Epidermal melanocyte (primary cell): ENCODE measurements around the gene ST7.

Experiments used
- DNase-seq: peaks from one replicate; pipeline ENCODE4 v3.0.0; 2011; ENCODE audit warnings: low spot score; ENCODE audit not compliant: insufficient read length

ST7 gene

DNA sequence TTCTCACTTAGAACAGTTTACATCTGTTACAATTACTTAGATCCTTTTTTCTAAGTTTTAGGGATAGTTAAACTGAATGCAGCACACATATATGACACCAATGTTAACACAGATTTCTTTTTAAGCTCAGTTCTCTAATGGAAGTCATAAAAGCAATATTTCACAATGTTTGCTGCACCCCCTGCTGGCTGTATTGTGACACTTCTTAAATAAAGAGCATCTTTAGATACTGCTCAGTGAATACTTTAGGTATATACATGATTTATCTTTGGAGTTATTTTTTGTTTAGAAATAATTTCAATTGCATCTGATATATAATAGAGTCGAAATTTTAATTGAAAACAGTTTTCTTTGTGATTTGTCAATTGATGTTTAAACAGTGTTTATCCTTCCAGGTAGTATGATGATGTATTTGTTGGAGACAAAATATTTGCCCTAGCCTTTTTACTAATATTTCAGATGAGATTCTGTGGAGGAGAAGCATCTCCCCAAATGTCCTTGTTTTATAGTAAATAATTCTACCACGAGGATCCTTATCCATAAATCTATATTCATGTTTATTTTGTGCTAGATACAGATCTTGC lies 174.4 kb downstream of the ST7 start:
- DNase-seq = no peak

DNA sequence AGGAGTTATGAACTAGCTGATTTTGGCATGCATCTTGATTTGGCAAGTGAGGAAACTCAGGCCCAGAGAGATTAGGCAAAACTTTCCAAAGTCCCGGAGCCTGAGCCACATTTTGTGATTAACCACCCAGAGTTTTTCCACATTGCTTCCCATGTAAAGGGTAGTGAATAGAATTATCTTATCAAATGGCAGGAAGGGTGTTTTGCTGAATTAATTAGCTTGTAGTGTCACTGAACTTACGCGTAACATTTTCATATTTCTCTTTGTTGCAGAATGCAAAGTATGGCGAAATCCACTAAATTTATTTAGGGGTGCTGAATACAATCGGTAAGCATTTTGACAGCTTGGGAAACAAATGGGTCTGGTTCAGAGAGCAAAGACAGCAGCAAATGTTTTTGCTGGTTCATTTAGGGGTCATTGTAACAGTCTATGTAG lies 176.2 kb downstream of the ST7 start:
- no peak for DNase-seq

DNA sequence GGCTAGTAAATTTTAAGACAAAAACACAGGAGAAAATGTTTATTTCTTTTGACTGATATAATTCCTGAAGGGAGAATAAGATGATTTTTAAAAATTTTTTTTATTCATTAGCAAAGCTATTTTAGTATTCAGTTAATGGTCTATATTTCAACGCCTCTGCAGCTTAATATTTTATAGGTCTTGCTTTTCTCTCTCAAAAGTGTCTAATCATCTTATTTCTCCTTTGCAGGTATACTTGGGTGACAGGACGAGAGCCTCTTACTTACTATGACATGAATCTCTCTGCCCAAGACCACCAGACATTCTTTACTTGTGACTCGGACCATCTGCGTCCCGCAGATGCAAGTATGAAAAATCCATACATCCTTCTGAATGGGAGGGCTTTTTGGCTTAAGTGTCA lies 177.0 kb downstream of the ST7 start:
- no peak for DNase-seq

DNA sequence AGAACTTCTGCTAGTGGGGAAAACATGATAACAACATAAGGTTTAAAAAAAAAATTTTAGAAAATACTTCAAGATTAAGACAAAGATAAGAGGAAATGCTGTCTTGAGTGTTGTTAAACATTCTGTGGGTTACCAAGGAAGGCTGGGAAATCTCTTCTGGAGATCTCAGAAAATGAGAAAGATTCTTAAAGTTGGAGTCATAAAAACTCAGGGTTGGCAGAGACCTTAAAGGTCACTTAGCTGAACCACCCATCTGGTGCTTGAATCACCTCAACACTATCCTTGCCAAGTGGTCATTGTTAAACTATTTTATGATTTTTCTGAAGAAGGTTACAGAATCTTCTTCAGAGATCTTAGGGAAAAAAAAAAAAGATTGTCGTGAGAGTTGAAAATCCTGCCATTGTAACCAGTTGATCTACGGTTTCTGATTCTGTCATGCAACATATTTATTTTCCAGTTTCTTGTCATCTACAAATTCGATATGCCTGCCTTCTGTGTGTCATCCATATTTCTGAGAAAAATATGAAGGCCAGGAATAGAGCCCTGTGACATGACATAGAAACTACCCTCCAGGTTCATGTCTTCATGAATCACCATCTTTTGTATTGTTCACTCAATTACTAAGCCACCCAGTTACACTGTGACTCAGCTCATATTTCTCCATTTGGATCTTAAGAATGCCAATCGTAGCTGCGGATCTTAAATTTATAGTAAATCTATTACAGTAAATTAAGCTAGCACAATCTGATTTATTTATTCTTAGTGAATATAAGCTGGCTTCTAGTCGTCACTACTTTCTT lies 179.2 kb downstream of the ST7 start:
- no peak for DNase-seq

DNA sequence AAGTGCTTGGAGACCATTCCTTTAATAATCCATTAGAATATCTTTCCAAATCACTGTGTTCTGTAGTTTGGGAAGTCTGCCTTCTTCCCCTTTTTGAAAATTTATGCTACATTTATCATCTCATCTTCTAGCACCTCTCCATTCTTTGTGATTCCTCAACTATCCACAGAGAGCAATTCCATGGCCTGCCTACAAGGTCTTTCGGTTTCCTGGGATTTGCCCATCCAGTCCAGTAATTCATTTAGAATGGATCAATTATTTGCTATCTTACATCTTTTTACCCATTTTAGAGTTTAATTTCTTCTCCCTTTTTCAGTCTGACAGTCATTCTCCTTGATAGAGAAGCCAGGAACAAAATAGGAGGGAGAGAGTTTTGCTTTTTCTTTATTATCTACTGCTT lies 179.8 kb downstream of the ST7 start:
- no peak for DNase-seq

DNA sequence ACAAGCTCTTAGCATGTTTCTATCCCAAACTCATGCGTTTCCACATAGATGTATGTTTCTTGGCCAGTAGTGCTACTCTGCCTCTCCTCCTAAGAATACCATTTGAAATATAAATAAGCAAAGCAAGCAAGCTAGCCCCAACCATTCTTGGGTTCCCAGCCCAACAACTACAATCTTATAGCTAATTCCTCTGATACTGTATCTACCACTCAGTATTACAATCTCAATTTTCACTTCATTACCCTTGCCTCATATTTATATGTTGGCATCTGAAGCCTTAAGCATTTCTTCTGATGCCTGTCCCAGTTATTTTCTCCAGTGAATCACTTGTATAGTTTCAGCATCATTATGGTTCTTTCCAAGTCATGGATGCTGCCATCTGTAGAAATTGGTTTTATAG lies 181.1 kb downstream of the ST7 start:
- DNase-seq = no peak

DNA sequence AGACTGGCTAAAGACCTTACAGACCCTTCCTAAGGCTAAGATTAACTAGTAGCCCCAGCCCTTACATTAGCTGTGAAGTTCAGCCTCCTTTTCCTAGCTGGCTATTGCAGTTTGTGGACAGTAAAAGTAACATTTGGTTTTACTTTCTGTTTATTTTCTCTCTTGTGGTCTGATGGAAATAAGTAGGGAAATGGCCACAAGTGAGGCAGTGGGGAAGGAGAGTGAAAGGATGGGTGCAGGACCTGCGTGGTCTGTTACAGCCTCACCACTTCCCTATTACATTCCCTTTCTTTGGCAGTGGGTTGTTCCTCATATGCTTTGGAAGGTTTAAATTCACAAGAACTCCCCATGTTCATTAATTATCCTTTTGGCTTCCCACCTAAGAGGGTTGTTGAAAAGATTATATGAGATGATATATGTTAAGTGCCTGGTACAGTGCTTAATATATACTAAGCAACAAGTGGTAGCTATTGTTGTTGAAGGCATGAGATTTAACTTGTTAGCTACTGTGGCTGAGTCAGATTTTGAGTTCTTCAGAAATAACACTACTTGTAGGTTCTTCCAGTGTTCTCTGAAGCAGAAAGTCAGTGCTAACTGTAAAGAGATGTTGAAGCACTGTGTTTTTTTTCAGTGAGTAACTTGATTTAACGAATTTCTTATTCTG lies 181.7 kb downstream of the ST7 start:
- DNase-seq = no peak

DNA sequence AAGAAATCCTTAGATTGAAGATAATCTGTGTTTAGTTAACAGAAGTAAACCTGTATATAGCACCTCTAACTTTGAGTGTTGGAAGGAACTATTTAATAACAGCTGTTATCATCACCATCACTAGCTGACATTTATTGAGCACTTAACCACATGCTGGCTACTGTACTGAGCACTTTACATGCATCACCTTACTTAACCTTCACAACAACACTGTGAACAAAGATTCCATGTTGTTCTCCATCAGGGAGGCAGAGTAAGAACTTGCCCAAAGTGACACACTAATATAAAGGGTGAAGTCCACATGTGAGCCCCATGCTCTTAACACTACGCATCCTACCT lies 182.2 kb downstream of the ST7 start:
- no peak for DNase-seq

DNA sequence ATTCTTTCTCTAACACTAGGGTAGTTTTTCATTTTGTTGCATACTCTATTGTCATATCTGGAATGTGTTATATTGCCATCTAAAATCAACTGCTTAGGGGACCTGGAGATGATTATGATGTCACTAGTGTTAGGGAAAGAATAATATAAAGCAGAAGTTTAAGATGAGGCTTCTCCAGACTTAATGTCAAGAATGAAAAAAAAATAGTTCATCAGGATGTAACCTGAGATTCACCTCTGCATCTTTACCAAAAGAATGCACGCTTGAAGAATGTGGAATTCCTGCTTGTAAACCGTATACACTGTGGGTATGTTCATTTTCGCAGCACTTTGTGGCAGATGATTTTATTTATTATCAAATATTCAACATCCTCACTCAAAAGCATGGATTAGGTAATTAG lies 184.6 kb downstream of the ST7 start:
- DNase-seq = no peak

DNA sequence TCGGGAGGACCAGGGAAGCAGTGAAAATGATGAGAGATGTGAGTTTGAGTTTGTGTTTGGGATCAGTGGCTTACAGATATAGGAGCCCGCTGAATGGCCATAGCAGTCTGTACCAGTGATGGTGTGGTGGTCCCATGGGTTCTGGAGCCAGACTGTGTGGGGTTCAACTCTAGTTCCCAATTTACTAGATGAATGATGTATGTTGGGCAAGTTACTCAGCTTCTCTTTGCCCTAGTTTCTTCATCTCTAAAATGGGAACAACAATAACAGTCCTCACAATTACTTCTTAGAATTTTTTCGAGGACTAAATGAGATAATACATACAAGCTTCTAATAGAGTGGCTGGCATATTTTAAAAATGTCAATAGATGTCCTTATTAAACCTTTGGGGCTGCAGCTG lies 185.2 kb downstream of the ST7 start:
- no peak for DNase-seq

DNA sequence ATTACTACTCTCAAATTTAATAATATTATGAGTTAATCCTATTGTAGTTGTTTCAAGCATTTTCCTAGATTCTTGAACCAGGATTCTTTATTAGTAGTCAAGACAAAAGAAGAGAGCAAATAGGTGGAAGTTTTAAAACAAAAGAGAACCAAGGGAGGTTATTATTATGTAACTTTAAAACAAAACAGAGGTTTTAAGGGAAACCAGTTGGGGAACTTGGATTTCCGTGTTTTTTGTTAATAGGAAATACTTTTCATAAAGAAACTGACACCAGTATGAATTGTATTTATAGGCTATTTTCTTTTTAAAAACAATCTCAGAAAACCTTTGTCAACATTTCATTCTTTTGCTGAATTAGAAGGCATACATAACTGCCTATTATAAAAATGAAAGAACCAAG lies 185.7 kb downstream of the ST7 start:
- DNase-seq = no peak

DNA sequence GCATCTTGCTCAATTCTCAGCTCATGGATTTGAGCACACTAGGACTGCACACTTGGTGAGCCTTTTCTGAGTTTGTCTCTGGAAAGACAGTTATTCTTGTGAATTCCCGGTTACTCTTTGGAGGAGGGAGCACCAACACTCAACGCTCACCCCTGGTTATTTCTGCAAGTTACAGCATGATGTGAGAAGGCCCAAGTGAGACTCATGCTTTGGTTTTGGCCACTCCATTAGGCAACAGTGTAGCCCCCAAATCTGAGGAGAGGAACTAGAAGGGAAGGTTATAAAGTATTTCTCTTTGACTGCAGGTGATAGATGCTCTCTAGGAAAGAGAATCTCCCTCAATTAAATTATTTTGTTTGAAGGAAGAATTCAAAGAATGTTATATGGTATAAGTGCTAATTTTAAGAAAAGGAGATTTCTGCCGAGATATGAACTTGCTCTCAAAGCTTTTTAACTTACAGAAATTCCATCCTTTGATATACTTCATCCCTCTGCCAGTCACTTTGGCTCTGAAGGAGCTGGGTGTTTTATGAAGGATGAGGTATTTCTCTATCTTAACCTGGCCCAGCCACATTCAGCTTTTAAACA lies 186.2 kb downstream of the ST7 start:
- no peak for DNase-seq

DNA sequence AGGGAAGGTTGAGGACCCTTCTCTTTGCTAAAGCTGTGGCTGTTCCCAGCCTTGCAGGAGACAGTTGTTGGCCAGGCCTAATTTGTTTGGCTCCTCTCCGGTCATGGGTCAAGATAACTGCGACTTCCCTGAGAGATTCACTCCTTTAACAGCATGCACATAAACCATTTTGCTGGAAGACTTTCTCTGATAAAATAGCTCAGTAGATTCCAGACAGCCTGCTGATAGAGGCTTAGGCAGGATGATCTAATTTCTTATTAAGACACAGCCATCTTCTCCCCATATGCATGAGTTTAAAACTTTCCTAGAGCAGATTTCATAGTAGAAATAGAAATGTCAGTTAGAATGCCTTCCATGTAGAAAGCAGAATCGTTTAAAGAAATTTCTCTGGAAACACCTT lies 187.6 kb downstream of the ST7 start:
- no peak for DNase-seq

DNA sequence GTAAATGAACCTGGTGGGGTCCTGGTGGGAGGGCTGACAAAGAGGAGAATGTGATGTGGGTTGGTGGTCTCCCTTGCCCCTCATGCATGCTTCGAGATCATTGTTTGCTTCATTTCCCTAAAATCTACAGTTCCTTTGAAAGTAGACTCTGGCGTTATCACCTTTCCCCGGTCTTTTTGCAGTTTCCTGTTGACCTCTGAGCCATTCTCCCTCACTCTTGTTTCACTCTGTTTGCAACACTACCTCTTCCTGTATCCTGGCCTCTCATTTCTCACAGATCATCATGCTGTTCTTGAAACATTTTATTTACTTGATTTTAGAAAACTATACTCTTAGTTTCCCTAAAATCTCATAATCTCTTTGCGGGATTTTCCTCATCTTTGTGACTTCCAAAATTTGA lies 189.8 kb downstream of the ST7 start:
- DNase-seq = no peak

DNA sequence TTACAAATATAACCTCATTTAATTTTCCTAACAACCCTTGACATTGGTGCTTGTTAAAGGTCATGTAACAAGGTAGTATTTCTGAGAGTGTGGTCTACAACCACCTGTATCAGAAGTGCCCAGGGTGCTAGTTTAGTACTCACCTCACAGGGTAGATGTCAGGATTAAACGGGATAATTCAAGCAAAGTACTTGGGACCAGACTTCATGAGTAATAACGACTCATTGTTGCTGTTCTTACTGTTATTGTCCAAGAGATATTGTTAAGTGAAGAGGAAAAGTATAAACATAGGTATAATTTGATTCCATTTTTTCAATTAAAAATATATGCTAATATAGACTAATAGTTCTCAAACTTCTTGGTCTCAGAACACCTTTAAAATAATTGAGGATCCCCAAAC lies 190.3 kb downstream of the ST7 start:
- DNase-seq = no peak

DNA sequence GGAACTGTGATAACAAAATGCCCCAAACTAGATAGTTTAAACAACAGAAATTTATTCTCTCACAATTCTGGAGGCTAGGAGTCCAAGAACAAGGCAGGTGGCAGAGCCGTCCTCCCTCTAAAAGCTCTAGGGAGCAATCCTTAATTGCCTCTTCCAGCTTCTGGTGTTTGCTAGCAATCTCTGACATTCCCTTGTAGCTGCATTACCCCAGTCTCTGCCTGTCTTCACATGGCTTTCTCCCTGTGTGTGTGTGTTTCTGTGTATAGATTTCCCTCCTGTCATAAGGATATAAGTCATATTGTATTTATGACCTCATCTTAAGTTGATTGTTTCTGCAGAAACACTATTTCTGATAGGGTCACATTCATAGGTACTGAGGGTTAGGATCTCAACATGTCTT lies 192.0 kb downstream of the ST7 start:
- no peak for DNase-seq

DNA sequence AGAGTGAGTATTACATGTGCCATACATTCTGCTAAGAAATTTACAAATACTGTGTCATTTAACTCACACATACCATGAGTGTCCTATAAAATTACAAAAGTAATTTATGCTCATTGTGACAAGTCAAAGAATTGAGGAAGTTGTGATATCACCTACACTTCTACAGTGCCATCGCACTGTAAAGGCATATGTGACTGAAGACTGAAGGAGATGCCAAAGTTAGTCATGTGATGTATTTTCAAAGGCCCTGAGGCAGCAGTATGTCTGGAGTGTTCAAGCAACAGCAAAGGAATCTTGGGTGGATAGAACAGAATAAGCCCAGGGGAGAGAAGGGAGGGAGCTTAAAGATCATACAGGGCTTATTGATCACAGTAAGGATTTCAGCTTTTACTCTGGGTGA lies 192.8 kb downstream of the ST7 start:
- DNase-seq = no peak

DNA sequence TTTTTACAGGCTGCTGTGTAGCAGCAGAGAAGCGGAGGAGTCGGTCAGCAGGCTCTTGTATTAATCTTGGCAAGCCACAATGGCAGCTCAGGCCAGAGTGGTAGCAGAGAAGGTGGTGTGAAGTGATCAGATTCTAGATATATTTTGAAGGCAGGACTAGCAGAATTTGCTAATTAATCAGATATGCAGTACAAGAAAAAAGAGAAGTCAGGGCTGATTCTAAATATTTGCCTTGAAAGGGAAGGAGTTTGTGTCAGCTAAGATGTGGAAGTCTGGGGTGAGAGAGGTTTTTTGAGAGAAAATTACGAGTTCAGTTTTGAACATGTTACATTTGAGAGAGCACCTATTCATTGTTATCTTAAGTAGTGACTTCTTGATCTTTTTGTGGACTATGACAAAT lies 193.2 kb downstream of the ST7 start:
- no peak for DNase-seq

DNA sequence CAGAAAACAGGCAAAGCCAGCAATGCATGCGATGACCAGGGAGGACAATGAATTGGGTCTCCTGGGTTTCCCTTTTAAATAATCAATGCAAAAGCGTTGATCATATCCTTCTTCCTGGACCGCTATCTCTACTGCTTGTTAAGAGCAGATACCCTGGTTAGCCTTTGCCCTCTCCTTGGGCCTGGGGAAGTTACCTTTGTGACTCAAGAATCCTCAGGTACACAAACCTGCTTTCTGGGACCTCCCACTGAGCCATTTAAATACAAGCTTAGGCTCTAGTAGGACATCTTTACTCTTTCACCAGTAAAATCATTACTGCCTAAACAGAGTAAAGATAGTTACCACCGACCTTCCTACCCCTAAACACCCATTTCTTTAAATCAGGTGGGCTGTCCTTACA lies 195.7 kb downstream of the ST7 start:
- no peak for DNase-seq

DNA sequence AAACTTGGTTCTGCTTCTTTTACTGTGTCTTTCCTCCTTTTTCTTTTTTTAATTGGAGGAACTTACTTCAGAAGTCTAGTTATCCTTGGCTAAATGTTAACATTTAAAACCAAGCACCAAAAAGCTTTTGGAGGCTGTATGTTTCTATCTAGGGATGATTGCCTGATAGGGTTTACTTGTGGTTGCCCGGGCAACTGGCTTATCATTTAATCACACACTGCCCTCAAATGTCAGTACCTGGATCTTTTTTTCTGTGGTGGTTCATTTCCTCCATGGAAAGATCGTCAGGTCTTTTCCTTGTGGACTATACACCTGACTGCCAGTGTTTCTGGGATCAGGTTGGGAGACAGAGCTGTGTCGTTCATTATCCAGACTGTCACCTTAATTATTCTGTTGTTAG lies 196.4 kb downstream of the ST7 start:
- DNase-seq = no peak

DNA sequence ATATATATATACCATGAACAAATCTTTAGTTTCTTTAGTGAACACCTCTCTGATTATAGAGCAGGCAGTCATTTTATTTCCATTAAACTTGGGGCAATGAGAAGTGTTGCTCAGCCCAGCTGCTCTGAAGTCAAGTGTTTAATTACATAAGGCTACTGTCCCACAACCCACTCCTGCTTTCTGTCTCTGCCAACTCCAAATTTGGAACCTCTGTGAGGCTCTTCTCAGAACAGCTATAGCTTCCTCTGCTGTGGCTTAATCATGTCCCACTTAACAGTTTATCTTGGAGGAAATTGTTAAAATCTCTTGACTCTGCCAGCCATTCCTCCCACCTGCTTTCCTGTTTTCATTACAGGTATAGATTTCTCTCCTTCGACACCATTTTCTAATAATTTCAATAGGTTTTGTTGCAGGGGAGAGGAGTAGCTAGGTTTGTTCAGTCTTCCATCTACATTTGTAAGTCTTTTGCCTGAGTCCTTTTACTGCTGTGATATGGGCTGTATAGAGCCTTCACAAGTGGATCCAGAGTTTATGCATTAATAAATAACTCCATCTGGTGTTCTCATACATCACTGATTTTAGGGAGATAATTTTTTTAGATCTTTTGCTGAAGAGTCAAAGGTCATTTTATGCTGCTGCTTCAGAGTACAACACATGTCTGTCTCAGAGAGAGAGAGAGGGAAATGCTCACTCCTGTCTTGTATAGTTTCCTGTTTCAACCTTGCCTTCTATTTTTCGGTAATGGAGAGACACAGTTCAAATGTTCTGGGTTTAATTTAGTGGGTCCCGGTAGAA lies 199.1 kb downstream of the ST7 start:
- DNase-seq = no peak

DNA sequence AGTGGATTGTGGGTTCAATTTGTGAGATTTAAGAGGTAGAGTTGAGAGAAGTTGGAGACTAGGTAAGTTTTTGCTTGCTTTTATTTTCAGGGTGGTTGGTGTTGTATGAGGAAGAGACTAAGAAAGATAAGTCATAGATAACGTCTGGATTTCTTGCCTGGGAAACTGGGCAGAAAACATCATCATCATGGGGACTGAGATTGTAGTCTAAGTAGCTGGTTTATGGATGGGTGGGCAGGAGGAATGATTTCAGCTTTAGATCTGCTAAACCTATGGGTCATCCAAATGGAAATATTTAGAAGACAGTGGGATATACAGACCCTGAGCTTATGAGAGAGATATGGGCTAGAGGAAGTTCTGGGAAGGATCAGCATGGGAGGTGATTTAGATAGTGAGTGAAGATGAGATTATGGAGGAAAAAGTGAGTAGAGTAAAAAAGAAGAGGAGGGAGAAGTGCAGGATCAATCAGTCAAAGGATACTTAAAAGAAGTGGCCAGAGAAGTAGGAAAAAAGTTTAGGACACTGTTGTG lies 199.8 kb downstream of the ST7 start:
- no peak for DNase-seq
